HG03280 (cell line): ENCODE results near the gene SPEG.

Experiments
- ATAC-seq: cut with Tn5 transposase; IDR thresholded peaks from one replicate; pipeline ENCODE4 v1.9.1; 2021; ENCODE audit warnings: mild to moderate bottlenecking, moderate library complexity; ENCODE audit not compliant: unreplicated experiment

Gene SPEG

DNA sequence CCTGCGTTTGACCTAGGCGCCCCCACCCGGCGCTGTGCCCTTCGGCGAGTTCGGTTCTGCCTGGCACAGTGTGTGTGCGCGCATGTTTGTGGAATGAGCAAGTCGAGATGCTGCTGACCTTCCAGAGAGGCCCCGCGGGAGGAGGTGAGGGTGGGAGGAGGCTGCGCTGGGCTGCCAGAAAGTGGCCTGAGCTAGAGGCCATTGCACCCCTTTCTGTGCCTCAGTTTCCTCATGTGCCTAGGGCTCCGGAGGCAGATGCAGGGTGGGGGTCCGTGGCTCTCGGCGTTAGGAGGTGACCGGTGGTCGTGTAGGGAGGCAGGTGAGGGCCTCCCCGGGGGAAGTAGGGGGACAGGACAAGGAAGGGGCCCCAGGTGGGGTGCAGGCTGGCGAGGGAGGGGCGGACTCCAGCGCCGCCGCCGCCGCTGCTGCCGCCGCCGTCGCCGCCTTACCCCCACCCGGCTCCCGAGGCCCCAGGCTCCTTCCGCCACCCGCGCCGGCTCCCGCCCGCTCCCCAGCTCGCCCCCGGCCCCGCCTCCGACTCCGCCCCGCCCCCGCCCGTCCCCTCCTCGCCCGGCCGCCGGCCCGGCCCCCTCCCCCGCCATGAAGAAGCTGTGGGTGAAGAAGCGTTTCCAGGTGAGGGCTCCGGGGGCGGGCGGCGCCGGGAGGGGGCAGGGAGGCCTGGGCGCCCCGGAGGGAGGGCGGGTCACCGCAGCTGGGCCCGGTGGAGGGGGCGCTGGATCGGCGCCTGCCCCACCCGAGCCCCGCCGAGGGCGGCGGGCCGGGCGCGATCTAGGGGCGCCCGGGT, 7.0 kb downstream of the SPEG start:
- no peak for ATAC-seq

DNA sequence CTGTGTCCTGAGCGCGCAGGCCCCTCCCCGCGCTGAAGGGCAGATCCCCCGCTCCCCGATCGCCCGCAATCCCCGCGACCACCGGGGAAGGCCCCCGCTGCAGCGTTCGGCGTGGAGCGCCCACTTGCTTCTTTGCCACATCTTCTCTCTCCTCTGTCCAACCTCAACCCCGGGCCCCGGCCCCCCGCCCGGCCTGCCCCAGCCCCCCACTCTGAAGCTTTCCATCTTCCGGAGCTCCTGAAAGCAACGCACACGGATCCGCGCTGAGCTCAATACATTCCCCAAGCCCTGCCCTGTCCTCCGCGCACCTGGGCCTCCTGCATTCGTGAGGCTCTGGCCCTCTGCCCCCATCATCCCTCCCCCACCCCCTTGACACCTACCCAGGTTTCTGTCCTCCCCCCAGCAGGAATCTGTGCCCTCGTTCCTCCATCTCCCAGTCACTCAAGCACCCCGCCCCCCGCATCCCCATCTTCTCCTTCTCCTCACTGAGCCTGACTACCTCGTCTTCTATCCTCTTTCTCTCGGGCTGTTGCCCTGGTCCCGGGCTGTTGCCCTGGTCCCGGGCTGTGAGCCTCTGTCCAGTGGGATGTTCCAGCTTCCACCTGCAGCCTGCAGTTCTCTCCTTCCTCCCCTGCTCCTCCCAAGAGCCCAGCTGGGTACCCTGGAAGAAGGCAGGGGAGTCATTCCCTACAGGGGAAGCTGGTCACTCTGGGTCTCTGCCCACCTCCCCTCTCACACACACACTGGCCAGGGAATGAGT, 7.8 kb downstream of the SPEG start:
- no peak for ATAC-seq

DNA sequence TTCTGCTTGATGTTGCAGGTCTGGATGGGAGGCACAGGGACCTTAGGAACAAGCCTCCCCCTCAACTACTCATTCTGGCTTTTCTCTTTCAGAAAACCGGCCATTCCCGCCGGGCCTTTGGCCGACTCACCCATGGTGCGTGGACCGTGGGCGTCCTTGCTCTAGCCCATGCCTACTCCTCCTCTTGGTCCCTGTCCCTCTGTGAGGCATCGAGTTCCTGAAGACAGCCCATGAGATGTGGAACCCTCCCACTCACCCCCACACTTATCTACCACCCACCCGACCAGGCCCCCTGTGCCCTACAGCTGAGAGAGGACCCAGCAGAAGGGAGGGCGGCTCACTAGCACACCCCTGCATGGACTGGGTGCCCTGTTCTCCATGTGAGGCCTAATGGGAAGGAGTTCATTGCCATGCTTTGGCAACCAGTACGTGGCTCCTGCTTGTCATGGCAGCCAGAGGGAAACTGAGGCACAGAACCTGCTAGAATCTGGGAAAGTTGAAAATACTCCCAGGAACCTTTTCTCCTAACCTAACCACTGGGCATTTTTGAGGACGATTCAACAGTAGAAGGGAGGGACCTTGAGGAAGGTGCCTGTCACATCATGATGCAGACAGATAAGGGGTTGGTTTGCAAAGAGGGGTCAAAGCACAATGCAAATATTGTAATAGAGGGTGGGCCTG, 8.5 kb downstream of the SPEG start:
- no peak for ATAC-seq

DNA sequence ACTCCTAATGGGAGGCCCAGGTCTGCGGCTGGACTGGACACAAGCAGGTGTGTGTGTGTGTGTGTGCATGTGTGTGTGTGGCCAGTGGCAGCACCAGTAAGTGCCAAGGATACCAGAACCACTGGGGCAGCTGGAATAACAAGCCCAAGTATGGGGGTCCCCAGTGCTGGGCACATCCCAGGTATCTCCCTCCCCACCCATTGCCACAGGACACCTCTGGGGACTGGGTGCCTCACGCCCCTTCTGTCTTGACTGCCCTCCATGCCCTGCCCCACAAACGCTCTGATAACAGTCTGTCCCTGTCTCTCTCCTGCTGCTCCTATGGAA, 9.0 kb downstream of the SPEG start:
- no peak for ATAC-seq

DNA sequence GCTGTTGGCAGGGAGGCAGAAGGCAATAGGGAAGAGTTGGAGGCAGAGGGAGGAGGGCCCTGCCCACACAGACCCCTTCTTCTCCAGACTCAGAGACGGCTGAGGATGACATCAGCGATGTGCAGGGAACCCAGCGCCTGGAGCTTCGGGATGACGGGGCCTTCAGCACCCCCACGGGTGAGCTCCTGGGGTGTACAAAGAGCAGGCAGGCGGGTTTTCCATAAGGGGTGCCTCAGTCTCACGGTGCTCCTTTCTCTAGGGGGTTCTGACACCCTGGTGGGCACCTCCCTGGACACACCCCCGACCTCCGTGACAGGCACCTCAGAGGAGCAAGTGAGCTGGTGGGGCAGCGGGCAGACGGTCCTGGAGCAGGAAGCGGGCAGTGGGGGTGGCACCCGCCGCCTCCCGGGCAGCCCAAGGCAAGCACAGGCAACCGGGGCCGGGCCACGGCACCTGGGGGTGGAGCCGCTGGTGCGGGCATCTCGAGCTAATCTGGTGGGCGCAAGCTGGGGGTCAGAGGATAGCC, 10.0 kb downstream of the SPEG start:
- no peak for ATAC-seq

DNA sequence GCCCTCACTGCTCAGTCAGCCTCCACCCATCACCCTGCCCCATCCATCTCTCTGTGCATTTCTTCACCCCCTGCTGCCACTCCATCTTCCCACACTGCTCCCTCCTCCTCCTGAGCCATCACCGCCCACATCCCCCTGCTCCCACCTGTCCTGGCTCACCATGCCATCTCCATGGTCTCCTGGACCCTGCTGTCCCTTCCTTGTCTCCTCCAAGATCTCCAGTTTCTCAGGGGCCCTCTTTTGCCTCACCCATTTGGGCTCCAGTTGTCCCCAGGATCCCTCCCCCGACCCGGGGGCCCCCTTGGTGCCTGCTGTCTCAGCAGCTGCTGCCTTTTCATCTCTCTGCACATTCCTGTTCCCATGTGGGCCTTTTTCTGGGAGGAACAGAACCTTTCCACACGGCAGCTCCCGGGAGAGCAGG, 10.6 kb downstream of the SPEG start:
- no peak for ATAC-seq

DNA sequence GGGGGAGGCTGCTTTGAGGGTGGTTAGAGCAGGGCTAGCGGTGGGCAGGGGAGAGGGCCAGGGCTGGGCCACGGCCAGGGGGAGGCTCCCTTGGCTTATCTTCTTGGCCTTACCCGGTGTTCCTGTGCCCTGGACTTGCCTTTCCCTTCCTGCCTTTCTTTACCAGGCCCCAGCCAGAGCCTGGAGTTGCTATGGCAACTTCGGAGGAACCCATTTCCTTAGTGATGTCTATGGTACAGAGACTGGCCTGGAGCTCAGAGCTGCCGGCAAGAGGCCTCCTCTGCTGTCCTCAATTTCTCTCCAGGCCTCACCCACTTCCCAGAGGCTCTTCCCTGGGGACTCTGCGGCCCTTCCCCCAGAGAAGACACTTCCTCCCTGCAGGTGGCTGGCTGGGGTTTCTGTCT, 11.5 kb downstream of the SPEG start:
- ATAC-seq, result no peak

DNA sequence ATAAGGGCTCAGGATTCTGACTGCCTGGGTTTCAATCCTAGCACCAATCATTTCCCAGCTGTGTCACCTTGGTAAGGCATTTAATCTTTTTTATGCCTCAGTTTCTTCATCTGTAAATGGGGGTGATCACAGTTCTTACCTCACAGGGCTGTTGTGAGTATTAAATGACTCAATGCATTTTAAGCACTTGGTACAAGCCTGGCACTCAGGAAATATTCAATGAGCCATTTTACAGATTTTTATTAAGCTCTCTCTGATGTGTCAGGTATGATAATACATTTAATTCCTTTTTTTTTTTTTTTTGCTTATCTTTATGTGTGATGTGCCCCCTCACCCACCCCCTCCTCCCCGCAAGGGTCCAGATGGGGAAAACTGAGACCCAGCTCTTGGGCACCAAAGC, 12.0 kb downstream of the SPEG start:
- no peak for ATAC-seq

DNA sequence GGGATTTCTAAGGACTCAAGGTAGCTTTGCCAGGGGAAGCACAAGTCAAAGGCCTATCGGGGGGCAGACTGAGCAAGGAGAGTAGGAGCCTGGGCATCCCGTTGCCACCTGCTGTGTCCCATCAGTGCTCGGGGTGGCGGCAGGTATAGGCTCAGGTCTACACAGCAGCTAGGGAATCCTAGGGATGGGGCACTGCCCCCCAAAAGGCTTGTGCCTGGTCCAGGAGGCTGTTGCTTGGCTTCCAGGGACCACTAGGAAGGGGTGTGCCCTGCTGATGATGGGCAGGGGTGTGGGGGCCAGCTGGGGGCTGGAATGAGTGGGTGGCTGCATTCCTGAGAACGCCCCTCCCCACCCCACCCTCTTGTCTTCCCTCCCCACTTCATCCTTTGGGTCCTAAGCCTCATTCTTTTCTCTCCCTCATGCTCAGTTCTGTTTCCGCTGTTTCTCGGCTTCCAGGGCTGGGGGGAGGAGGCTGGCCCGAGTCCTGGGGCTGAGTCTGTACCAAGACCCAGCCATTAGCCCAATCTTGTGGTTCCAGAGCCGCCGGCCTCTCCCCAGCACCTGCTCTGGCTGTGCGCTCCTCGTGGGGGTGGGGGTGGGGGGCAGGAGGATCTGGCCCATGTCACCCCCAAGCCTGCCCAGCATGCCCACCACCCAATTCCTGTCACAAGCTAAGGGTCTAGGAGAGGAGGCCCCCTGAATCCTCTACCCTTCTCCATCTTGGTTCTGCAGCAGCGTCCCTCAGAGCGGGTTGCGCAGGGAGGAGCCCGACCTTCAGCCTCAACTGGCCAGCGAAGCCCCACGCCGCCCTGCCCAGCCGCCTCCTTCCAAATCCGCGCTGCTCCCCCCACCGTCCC, 12.8 kb downstream of the SPEG start:
- ATAC-seq, result no peak

DNA sequence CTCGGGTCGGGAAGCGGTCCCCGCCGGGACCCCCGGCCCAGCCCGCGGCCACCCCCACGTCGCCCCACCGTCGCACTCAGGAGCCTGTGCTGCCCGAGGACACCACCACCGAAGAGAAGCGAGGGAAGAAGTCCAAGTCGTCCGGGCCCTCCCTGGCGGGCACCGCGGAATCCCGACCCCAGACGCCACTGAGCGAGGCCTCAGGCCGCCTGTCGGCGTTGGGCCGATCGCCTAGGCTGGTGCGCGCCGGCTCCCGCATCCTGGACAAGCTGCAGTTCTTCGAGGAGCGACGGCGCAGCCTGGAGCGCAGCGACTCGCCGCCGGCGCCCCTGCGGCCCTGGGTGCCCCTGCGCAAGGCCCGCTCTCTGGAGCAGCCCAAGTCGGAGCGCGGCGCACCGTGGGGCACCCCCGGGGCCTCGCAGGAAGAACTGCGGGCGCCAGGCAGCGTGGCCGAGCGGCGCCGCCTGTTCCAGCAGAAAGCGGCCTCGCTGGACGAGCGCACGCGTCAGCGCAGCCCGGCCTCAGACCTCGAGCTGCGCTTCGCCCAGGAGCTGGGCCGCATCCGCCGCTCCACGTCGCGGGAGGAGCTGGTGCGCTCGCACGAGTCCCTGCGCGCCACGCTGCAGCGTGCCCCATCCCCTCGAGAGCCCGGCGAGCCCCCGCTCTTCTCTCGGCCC, 13.6 kb downstream of the SPEG start:
- no peak for ATAC-seq

DNA sequence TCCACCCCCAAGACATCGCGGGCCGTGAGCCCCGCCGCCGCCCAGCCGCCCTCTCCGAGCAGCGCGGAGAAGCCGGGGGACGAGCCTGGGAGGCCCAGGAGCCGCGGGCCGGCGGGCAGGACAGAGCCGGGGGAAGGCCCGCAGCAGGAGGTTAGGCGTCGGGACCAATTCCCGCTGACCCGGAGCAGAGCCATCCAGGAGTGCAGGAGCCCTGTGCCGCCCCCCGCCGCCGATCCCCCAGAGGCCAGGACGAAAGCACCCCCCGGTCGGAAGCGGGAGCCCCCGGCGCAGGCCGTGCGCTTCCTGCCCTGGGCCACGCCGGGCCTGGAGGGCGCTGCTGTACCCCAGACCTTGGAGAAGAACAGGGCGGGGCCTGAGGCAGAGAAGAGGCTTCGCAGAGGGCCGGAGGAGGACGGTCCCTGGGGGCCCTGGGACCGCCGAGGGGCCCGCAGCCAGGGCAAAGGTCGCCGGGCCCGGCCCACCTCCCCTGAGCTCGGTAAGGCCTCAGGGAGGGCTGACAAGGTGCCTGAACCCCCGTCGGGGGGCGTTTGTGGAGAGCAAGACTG, 14.2 kb downstream of the SPEG start:
- no peak for ATAC-seq

DNA sequence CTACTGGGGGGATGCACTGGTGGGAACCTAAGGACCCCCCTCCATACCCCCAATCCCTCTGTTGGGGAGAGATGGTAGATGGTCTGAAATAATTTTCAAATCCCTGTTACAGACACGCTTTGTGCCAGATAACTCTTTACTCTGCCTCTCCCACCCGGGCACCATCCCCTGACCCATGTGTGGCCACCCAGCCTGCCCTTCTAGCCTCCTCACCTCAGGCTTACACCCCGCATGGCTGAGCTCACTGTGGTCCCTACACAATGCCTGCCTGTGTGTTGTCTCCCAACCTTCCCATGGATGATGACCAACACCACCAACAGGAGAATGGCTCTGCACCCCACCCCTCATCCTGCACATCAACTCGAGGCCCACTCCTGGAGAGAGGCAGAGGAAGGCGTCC, 15.0 kb downstream of the SPEG start:
- no peak for ATAC-seq

DNA sequence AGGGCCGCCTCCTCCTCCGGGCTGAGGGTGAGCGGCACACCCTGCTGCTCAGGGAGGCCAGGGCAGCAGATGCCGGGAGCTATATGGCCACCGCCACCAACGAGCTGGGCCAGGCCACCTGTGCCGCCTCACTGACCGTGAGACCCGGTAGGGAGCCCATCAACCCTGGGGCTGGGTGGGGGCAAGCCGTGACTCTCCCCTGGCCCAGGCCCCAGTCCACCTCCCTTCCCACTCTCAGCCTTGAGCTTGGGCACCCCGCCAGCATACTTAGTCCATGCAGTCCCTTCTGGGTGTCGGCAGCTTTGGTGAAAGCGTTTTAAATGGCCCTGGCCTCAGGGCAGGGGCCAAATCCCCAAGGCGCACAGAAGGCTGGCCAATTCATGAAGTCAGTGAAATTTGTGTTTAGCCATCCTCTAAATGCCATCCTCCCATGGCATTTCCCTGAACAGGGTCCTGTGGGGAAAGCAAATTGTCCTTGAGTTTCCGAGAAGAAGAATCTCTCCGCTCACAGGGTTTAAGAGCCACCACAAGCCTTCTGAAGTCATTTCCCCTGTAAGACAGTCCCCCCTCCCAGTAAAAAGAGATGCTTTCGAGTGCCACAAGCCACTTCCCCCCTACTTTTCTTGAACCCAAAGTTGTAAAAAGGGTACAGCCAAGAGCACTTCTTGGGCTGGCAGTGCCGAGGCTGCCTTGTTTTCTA, 17.2 kb downstream of the SPEG start:
- ATAC-seq, result no peak

DNA sequence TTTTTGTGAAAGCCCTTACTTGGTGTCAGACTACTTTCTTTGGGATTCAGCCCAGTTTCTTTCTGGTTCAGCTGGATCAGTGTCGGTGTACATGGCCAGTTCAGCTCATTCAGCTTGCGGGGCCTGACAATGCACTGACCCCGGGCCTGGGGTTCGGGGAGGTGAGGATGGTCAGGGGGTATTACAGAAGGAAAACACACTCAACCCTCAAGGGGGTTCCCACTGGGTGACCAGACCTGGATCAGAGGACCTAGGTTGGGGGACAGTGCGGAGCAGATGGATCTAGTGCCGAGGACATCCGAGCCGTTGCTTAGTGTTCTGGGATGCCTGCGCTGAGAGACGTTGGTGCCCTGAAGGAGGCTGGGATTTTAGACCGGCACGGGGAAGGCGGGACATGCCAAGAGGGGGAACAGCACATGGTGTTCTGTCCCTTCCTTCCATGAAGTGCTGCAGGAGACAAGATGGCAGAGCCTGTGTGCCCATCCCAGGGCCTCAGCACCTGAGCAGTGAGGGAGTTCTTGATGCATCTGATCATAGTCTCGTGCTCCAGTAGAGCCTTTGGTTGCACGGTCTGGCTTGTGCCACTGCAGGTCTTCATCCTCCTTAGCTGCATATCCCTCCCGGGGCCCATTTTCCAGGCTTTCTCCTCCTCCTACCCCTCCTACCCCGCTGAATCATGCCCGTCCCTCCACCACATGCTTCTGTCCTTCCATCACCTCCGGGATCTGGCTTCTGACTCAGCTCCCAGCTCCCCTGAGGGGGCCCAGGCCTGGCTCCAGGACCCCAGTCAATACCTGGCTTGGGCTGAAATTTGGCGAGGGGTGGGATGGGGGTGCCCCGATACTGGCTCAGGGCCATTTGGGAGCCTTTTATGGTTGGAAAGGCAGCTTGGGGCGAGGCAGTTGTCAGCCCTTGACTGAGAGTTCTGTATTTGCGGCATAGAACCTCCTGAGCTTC, 18.0 kb downstream of the SPEG start:
- ATAC-seq, result no peak

DNA sequence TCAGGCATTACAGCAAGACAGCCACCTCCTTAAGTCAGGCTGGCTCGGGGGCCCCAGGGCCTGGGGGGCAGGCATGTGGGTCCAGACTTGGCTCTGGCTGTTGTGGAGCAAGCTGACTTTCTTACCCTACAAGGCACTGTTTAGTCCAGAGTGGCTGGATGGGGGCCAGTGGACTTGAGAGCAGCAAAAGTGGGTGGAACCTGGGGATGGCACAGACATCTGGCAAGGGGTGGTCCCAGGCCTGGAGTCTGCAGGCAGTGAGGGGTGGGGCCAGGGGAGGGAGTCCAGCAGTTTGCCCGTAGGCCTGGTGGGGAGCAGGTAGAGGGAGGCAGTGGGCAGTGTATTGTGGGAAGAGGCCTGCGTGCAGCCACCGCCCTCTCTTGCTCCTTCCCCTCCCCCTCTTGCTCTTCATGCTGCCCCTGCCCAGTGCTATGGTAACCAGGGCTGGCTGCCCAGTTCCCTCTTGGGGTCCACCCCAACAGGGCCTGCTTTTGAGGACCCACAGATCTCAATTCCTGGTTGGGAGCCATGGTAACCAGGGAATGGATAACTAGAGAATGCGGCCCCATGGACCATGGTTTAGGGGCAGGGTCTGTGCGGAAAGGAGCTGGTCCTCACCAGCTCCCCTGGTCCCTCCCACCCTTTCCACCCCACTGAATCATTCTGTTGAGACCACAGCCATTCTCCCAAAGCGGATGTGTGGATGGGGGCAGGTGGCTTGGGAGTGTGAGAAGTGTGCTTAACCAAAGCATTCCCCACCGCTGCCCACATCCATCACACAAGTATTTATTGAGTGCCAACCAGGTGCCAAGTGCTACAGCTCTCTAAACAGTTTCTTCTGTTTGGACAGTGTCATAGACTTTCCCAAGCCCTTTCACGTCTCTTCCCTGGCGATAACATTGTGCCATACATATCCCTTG, 19.3 kb downstream of the SPEG start:
- ATAC-seq, result no peak

DNA sequence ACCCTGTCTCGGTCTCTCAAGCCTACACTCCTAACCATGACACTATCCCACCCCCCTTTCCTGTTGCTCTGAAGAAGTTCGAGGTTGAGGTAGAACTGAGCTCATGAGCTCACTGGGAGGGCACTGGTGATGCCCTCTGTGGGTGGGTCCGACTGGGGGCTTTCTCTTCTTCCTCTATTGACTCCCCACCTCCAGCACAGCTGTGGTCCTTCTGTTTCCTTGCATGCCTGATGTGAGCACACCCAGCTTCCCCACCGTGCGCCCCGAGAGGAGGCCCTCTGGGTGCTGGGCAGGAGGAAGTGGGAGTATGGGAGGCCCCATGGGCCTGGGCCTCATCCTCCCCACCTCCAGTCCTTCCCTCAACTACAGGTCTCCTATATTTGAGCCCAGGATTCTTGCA, 20.9 kb downstream of the SPEG start:
- ATAC-seq, result no peak

DNA sequence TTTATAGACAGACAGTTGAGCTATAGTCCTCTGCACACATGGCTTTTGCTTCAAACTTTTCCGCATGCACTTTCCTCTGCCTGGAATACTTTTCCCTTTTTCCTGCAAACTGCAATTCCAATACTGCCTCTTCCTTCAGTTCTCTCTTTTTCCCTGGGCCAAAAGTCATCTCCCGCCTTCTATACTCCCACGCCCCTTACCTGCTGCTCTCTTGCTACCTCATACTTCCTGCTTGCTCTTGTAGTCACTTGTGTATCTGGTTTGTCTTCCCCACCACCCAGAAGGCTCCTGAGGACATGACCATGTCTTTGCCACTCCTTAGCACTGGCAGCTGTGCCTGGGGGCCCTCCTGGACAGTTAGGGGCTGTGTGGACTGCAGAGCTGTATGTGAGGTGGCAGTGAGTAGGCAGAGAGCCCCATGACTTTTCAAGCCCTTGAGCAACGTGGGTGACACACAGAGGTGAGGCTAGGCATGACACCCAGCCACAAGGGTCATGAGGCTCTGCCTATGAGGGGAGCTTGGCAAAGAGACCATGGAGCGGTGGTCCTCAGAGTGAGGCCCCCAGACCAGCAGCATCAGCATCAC, 23.2 kb downstream of the SPEG start:
- ATAC-seq, result no peak
